ENCODE data around the gene ZNF746. TPM values are rescaled to one million over a fixed set of nuclear protein-coding genes. Genes with fewer than 3 reads are reported as not detected.

The ZNF746 gene
- polyA plus RNA-seq, 2 of the 4 experiments (the other 2 are of a cell fraction), result 6.8 to 10.7 TPM

- H3K4me2 ChIP-seq, result peak overlapping the region; percentile 96
Measured at GRCh38 chr7:149459540-149460452, 37.8 kb downstream of the ZNF746 start.

GRCh38 chr7:149459201-149459539 is 38.4 kb downstream of the ZNF746 start:
- Histone ChIP-seq H3K4me1 (peaks cover 12% of the 10 kb centered on the region), H3K4me2 (peak overlapping the region; percentile 96), H3K27ac (peak overlapping the region; percentile 88 to 99), H3K4me3 (peak overlapping the region; percentile 64), H3K9me3 (no peaks in the 10 kb centered on the region)
- 66% methylated on average over 6 of the region's 17 CpGs for WGBS (ENCODE audit: missing lambda C conversion rate)
- TF ChIP-seq POLR2AphosphoS2 (conservative IDR thresholded peaks at IDR 0.05; ENCODE audit: low read length) (no peak), MAX (IDR thresholded peaks at IDR 0.05) (no peak), CBX8 (IDR thresholded peaks at IDR 0.05) (no peak), HES2 (IDR thresholded peaks at IDR 0.05) (no peak), HOXA7 (CRISPR knock-in tag; IDR thresholded peaks at IDR 0.05) (no peak), REST (IDR thresholded peaks at IDR 0.05) (no peak), RARB (CRISPR knock-in tag; IDR thresholded peaks at IDR 0.05) (no peak), RAD21 (conservative IDR thresholded peaks at IDR 0.05 in 1 of 2, IDR thresholded peaks at IDR 0.05 in 1 of 2) (no peak), KDM5A (IDR thresholded peaks at IDR 0.05) (no peak), CTCF (IDR thresholded peaks at IDR 0.05) (no peak), E2F6 (IDR thresholded peaks at IDR 0.05; ENCODE audit: borderline replicate concordance, low read depth) (no peak)
- FAIRE-seq, result no peak
- ATAC-seq, result no peak
- CTCF ChIA-PET, result interaction anchor here (1.4 to 2.0 kb wide), 3 partner anchors 14 to 36 kb away, joined by 6 to 7 read pairs (median 7); no protein-coding TSS in a partner anchor
- peak in 1 of 2 experiments; percentile 16 for DNase-seq (ENCODE audit: low read depth in 1 of 2, low spot score in 1 of 2)
- POLR2A ChIA-PET, result no interaction called here

More at GRCh38 chr7:149459540-149460452, 37.8 kb downstream of the ZNF746 start:
- FAIRE-seq (no peak), DNase-seq (ENCODE audit: low read depth in 1 of 2, low spot score in 1 of 2) (peak in 1 of 2 experiments; percentile 29), ATAC-seq (peak; percentile 12 to 60; a peak in 4 of 6 replicates)
- Histone ChIP-seq H3K9me3 (no peaks in the 10 kb centered on the region), H3K27ac (peak overlapping the region; percentile 88 to 99), H3K4me3 (peak overlapping the region; percentile 64), H3K4me1 (peaks cover 12% of the 10 kb centered on the region)
- CTCF ChIA-PET, result interaction anchor here (0.6 to 2.7 kb wide), 13 partner anchors 14 to 334 kb away, joined by 3 to 11 read pairs (median 5); partner anchors contain the start of gene ZNF425
- POLR2A ChIA-PET, result interaction anchor here (1.0 to 1.4 kb wide), 6 partner anchors 15 to 195 kb away, joined by 3 to 10 read pairs (median 4); no protein-coding TSS in a partner anchor
- no peak for TF ChIP-seq EHMT2 (IDR thresholded peaks at IDR 0.05; ENCODE audit: low read depth)
- TF ChIP-seq HDAC2 (IDR thresholded peaks at IDR 0.05), result no peak
- no peak for TF ChIP-seq KDM5A (IDR thresholded peaks at IDR 0.05)
- no peak for TF ChIP-seq EP300 (IDR thresholded peaks at IDR 0.05)
- TF ChIP-seq ESRRA (IDR thresholded peaks at IDR 0.05; ENCODE audit: borderline replicate concordance, low read length), result no peak
- TF ChIP-seq TP53 (CRISPR knock-in tag; IDR thresholded peaks at IDR 0.05), result no peak
- TF ChIP-seq ZNF302 (CRISPR knock-in tag; IDR thresholded peaks at IDR 0.05), result no peak
- no peak for TF ChIP-seq CEBPB (IDR thresholded peaks at IDR 0.05)
- TF ChIP-seq NPAS2 (CRISPR knock-in tag; IDR thresholded peaks at IDR 0.05; ENCODE audit: borderline replicate concordance), result no peak
- TF ChIP-seq SREBF2 (IDR thresholded peaks at IDR 0.05), result no peak
- TF ChIP-seq ATOH8 (CRISPR knock-in tag; IDR thresholded peaks at IDR 0.05; ENCODE audit: low read depth), result no peak
- no peak for TF ChIP-seq FOSB (CRISPR knock-in tag; IDR thresholded peaks at IDR 0.05)
- TF ChIP-seq RCOR1 (IDR thresholded peaks at IDR 0.05; ENCODE audit: low read depth, low read length), result no peak
- TF ChIP-seq SMC3 (IDR thresholded peaks at IDR 0.05), result no peak
- TF ChIP-seq FOSL2 (IDR thresholded peaks at IDR 0.05), result no peak
- TF ChIP-seq FOSL2 (CRISPR knock-in tag; IDR thresholded peaks at IDR 0.05), result no peak
- 0% methylated on average over 23 of the region's 145 CpGs for WGBS (ENCODE audit: missing lambda C conversion rate)

All from A549 (cell line).